Ovary (tissue), 9 donors: ENCODE data around the gene LRRC59. TPM values are rescaled to one million over a fixed set of nuclear protein-coding genes. Genes with fewer than 3 reads are reported as not detected.

Source experiments
- DNase-seq, 5 donors: peaks; one replicate each; pipeline ENCODE4 v3.0.0-alpha.2; 2019 to 2020
- H3K27ac ChIP-seq, 2 donors: fragments of 200-600 bp; one replicate each; pipeline versions ENCODE4 v1.5.1 to v1.8.0; 2019 to 2022
- H3K27me3 ChIP-seq: fragments of 200-600 bp; one replicate; pipeline ENCODE4 v1.8.0; 2022
- H3K36me3 ChIP-seq: fragments of 200-600 bp; sonication (generic); one replicate; pipeline ENCODE4 v1.5.1; 2019
- H3K4me1 ChIP-seq: one replicate; pipeline ENCODE4 v1.8.1; 2013; ENCODE audit warnings: mild to moderate bottlenecking, moderate library complexity; ENCODE audit not compliant: insufficient read depth
- H3K4me3 ChIP-seq: fragments of 200-600 bp; sonication (generic); one replicate; pipeline ENCODE4 v1.5.1; 2017
- H3K9me3 ChIP-seq, 2 donors: fragments of 200-600 bp in 1 of 2; sonication (generic) in 1 of 2; one replicate each; pipeline versions ENCODE4 v1.5.1 to v1.8.1; 2013 to 2019; ENCODE audit warnings: mild to moderate bottlenecking in 1 of 2, moderate library complexity in 1 of 2
- EP300 ChIP-seq: sonication (generic); formaldehyde crosslinking; IDR thresholded peaks from one replicate; pipeline ENCODE4 v1.6.1; 2017; ENCODE audit warnings: antibody characterized with exemption
- POLR2A ChIP-seq: fragments of 450-650 bp; IDR thresholded peaks from one replicate; pipeline ENCODE4 v1.6.1; 2017; ENCODE audit warnings: antibody characterized with exemption, mild to moderate bottlenecking, moderate library complexity
- WGBS, 3 donors: extraction: QIAGEN DNeasy Blood & Tissue Kit in 1 of 3; methylation state at CpG; one replicate each; pipeline versions ENCODE4 v1.1.5 to v1.1.7; 2013 to 2017; 5-methylcytosine and 5-hydroxymethylcytosine counted together
- intact Hi-C, 4 donors: fragments of 100-400 bp; cut with DNase I; formaldehyde crosslinking; loops; one replicate each; pipeline versions ENCODE4 v1.11.0 to v1.15.1; 2022 to 2023
- polyA plus RNA-seq, 2 donors: library from polyadenylated mRNA; stranded (reverse); fragments of 200-250 nt in 1 of 2; fragments of 350-450 nt in 1 of 2; fragmentation: Illumina TruSeq in 1 of 2; extraction: RNeasy Lipid Tissue Mini Kit (QIAGEN cat#74804) in 1 of 2; gene quantifications; one replicate each; pipeline ENCODE4 v1.2.3, GENCODE V29; 2013 to 2014
- total RNA-seq, 7 donors: library from RNA; depleted of rRNA in 2 of 7; stranded (reverse); fragments of >200 nt in 2 of 7; fragmentation: NEBNext Ultra II Directional in 3 of 7; extraction: Animal tissue kit (Norgen Biotek cat#: 25700) in 3 of 7; gene quantifications; one replicate each; pipeline versions ENCODE4 v1.1.0 to v1.2.4, GENCODE V29; 2016 to 2023
- TF ChIP-seq, protein P1 (sequence below), 3 donors: fragments of 450-650 bp in 2 of 3; fragments of 200-600 bp in 1 of 3; IDR thresholded peaks; one replicate each; pipeline versions ENCODE4 v1.5.1 to v1.8.0; 2016 to 2022; ENCODE audit warnings: antibody characterized with exemption in 3 of 3, mild to moderate bottlenecking in 1 of 3
- donor health status: DM: no; HTN: no; CAD: no; lungs with moderate emphysema.
- donor health status: DM: no; HTN: no; CAD: no.
- donor health status: Bipolar disorder and iron deficiency.
- donor health status: DM: yes; HTN: yes; CAD: no.
- donor health status: DM: no; HTN: no; CAD: no.
- donor health status: DM: yes; HTN: yes; CAD: no.

LRRC59 gene
- total and polyA plus RNA-seq, 9 donors: 18.4 to 71.4 (median 41.0) TPM

GRCh38 chr17:50355336-50355700 is 42.0 kb downstream of the LRRC59 start:
- Histone ChIP-seq H3K4me1 (peaks cover 7% of the 10 kb centered on the region), H3K36me3 (no peaks in the 10 kb centered on the region), H3K27ac (no peak overlapping the region), H3K4me3 (no peak overlapping the region), H3K27me3 (no peaks in the 10 kb centered on the region), H3K9me3 (no peaks in the 10 kb centered on the region)
- TF ChIP-seq POLR2A: no peak
- TF ChIP-seq, protein P1, sequence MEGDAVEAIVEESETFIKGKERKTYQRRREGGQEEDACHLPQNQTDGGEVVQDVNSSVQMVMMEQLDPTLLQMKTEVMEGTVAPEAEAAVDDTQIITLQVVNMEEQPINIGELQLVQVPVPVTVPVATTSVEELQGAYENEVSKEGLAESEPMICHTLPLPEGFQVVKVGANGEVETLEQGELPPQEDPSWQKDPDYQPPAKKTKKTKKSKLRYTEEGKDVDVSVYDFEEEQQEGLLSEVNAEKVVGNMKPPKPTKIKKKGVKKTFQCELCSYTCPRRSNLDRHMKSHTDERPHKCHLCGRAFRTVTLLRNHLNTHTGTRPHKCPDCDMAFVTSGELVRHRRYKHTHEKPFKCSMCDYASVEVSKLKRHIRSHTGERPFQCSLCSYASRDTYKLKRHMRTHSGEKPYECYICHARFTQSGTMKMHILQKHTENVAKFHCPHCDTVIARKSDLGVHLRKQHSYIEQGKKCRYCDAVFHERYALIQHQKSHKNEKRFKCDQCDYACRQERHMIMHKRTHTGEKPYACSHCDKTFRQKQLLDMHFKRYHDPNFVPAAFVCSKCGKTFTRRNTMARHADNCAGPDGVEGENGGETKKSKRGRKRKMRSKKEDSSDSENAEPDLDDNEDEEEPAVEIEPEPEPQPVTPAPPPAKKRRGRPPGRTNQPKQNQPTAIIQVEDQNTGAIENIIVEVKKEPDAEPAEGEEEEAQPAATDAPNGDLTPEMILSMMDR (IDR thresholded peaks at IDR 0.05): no peak
- no peak for TF ChIP-seq EP300
- intact Hi-C loops: no loop called here
- DNase-seq: peak in 1 of 5 donors; percentile 16
- WGBS, 3 donors: 64 to 82% (median 70%) methylated on average over 4 of the region's 4 CpGs

DNA sequence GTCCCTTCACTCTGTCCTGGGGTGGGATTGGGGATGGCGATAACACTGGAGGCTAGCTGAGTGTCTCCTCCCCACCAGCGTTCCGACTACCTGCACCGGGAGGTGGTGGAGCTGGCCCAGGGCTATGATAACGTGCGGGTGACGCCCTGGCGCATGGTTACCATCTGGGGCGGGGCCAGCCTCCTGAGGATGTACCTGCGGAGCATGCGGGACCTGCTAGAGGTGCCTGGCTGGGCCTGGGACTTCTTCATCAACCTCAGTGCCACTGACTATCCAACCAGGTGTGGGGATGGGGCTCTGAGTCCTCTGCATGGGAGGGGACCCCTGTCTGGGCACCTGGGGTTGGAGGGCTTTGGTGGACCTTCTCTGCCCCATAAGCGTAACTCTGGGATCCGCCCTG is 42.5 kb downstream of the LRRC59 start:
- Histone ChIP-seq H3K9me3 (no peaks in the 10 kb centered on the region), H3K27ac (no peak overlapping the region), H3K4me1 (peaks cover 7% of the 10 kb centered on the region), H3K27me3 (no peaks in the 10 kb centered on the region), H3K36me3 (no peaks in the 10 kb centered on the region), H3K4me3 (no peak overlapping the region)
- intact Hi-C loops: no loop called here
- WGBS, 3 donors: 91 to 93% (median 92%) methylated on average over 13 of the region's 13 CpGs
- TF ChIP-seq POLR2A (no peak), EP300 (no peak)
- TF ChIP-seq, protein P1 (IDR thresholded peaks at IDR 0.05): no peak
- DNase-seq: peak in 1 of 5 donors; percentile 22

GRCh38 chr17:50354198-50354597 is 43.1 kb downstream of the LRRC59 start:
- no peak overlapping the region for H3K4me3 ChIP-seq
- no peaks in the 10 kb centered on the region for H3K9me3 ChIP-seq
- intact Hi-C loops: no loop called here
- no peak overlapping the region for H3K27ac ChIP-seq
- H3K27me3 ChIP-seq: no peaks in the 10 kb centered on the region
- H3K36me3 ChIP-seq: no peaks in the 10 kb centered on the region
- DNase-seq: peak in 1 of 5 donors; percentile 23
- WGBS, 3 donors: 68 to 82% (median 73%) methylated on average over 14 to 15 of the region's 15 CpGs
- peaks cover 7% of the 10 kb centered on the region for H3K4me1 ChIP-seq
- TF ChIP-seq POLR2A (no peak), EP300 (no peak)

DNA sequence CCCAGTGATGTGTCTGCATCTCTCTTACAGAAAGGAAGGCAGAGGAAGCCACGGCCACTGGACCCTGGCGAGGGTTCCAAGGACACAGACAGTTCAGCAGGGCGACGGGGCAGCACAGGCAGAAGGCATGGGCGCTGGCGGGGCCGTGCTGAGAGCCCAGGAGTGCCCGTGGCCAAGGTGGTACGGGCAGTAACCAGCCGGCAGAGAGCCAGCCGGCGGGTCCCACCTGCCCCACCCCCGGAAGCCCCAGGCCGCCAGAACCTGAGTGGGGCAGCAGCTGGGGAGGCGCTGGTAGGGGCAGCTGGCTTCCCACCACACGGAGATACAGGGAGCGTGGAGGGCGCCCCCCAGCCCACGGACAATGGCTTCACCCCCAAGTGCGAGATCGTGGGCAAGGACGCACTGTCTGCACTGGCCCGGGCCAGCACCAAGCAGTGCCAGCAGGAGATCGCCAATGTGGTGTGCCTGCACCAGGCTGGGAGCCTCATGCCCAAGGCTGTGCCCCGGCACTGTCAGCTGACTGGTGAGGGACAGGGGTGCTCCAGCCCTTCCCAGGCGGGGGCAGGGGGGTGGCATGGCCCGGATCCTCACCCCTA is 43.6 kb downstream of the LRRC59 start:
- WGBS, 3 donors: 87 to 91% (median 87%) methylated on average over 26 to 27 of the region's 27 CpGs
- DNase-seq: peak in 1 of 5 donors; percentile 20
- no peak overlapping the region for H3K4me3 ChIP-seq
- TF ChIP-seq POLR2A: no peak
- TF ChIP-seq, protein P1 (IDR thresholded peaks at IDR 0.05): no peak
- TF ChIP-seq EP300: no peak
- no peaks in the 10 kb centered on the region for H3K36me3 ChIP-seq
- no peaks in the 10 kb centered on the region for H3K9me3 ChIP-seq
- peaks cover 8% of the 10 kb centered on the region for H3K4me1 ChIP-seq
- no peaks in the 10 kb centered on the region for H3K27me3 ChIP-seq
- intact Hi-C loops: no loop called here
- H3K27ac ChIP-seq: no peak overlapping the region
